HTERT RPE-1 (cell line): ENCODE data around the gene NUDT16.

Source experiments
- in situ Hi-C: fragments of 300-500 bp; cut with MboI; formaldehyde crosslinking; loops from 4 replicates; pipeline ENCODE4 v1.14.3; 2020; ENCODE audit warnings: low sequenced_read_pairs

NUDT16 gene

DNA sequence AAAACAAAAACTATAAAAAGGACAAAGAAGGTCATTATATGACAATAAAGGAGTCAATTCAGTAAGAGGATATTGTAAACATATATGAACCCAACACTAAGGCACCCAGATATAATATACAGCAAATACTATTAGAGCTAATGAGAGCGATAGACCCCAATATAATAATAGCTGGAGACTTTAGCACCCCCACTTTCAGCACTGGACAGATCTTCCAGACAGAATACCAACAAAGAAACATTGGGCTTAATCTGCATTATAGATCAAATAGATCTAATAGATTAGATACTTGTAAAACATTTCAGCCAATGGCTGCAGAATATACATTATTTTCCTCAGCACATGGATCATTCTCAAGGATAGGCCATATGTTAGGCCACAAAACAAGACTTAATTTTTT, 53.4 kb downstream of the NUDT16 start:
- in situ Hi-C loops: no loop called here
